HEK293 (cell line): ENCODE data around the gene EEF1AKMT2.

Experiments used
- CTCF ChIA-PET: fragments of 350-600 bp; formaldehyde crosslinking; extraction: SDS; loops from one replicate; lab custom pipeline; 2021; ENCODE audit warnings: antibody characterized with exemption; lab: Yijun Ruan, JAX
- POLR2A ChIA-PET: fragments of 300-600 bp; formaldehyde crosslinking; extraction: SDS; loops from one replicate; lab custom pipeline; 2020; ENCODE audit warnings: antibody characterized with exemption, inconsistent platforms; lab: Yijun Ruan, JAX
- H3K27ac ChIP-seq: fragments of 200-500 bp; sonication (Bioruptor generic); 2 replicates; pipeline ENCODE4 v1.5.1; 2014; ENCODE audit warnings: low read depth, low read length, control low read depth, inconsistent platforms; ENCODE audit errors: extremely low read depth
- H3K36me3 ChIP-seq, 2 experiments: fragments of 200-500 bp in 1 of 2; sonication (Bioruptor generic) in 1 of 2; 1 replicate in 1 of 2; 2 replicates in 1 of 2; pipeline ENCODE4 v1.5.1; 2014 to 2017; ENCODE audit warnings: inconsistent platforms in 2 of 2, low read length in 2 of 2; ENCODE audit not compliant: control insufficient read depth in 2 of 2, insufficient read depth in 1 of 2
- H3K4me1 ChIP-seq: fragments of 200-500 bp; sonication (Bioruptor generic); 2 replicates; pipeline ENCODE4 v1.5.1; 2014; ENCODE audit warnings: mild to moderate bottlenecking, low read length, inconsistent platforms; ENCODE audit not compliant: control insufficient read depth, insufficient read depth
- H3K4me3 ChIP-seq: 2 replicates; pipeline ENCODE4 v1.5.1; 2011; ENCODE audit warnings: low read depth, mild to moderate bottlenecking, control low read depth, low read length, moderate library complexity
- H3K9me3 ChIP-seq: fragments of 200-500 bp; sonication (Bioruptor generic); 2 replicates; pipeline ENCODE4 v1.5.1; 2014; ENCODE audit warnings: low read depth, low read length, inconsistent platforms; ENCODE audit not compliant: control insufficient read depth, insufficient read depth
- OSR2 ChIP-seq: fragments of 450-650 bp; formaldehyde crosslinking; IDR thresholded peaks from 2 replicates; pipeline ENCODE4 v1.5.1; 2016; ENCODE audit warnings: missing biosample characterization, missing genetic modification characterization
- PRDM1 ChIP-seq: fragments of 450-650 bp; formaldehyde crosslinking; IDR thresholded peaks from 2 replicates; pipeline ENCODE4; 2016; ENCODE audit warnings: missing biosample characterization, missing genetic modification characterization
- SETDB1 ChIP-seq: IDR thresholded peaks from one replicate; pipeline ENCODE4 v1.6.1; 2017; ENCODE audit warnings: mild to moderate bottlenecking, low read length, moderate library complexity, mixed read lengths; ENCODE audit not compliant: insufficient read length
- ZBTB7A ChIP-seq: fragments of 450-650 bp; formaldehyde crosslinking; IDR thresholded peaks from 2 replicates; pipeline ENCODE4 v1.5.1; 2016; ENCODE audit warnings: low read depth, missing biosample characterization, missing genetic modification characterization
- ZFP3 ChIP-seq: fragments of 450-650 bp; formaldehyde crosslinking; IDR thresholded peaks from 2 replicates; pipeline ENCODE4 v1.5.1; 2016; ENCODE audit warnings: low read depth, missing biosample characterization, missing genetic modification characterization
- ZFP37 ChIP-seq: fragments of 450-650 bp; formaldehyde crosslinking; IDR thresholded peaks from 2 replicates; pipeline ENCODE4 v1.5.1; 2016; ENCODE audit warnings: missing biosample characterization, missing genetic modification characterization
- ZFP69B ChIP-seq: fragments of 450-650 bp; formaldehyde crosslinking; IDR thresholded peaks from 2 replicates; pipeline ENCODE4 v1.5.1; 2016; ENCODE audit warnings: missing biosample characterization, missing genetic modification characterization
- ZNF624 ChIP-seq: fragments of 450-650 bp; formaldehyde crosslinking; IDR thresholded peaks from 2 replicates; pipeline ENCODE4 v1.5.1; 2017; ENCODE audit warnings: missing biosample characterization, missing genetic modification characterization
- ZNF629 ChIP-seq: fragments of 450-650 bp; formaldehyde crosslinking; IDR thresholded peaks from 2 replicates; pipeline ENCODE4 v1.5.1; 2017; ENCODE audit warnings: missing biosample characterization, missing genetic modification characterization
- ZNF707 ChIP-seq: fragments of 450-650 bp; formaldehyde crosslinking; IDR thresholded peaks from 2 replicates; pipeline ENCODE4 v1.5.1; 2016; ENCODE audit warnings: missing biosample characterization, missing genetic modification characterization
- ZNF747 ChIP-seq: fragments of 450-650 bp; formaldehyde crosslinking; IDR thresholded peaks from 2 replicates; pipeline ENCODE4 v1.5.1; 2016; ENCODE audit warnings: missing biosample characterization, missing genetic modification characterization
- ZNF791 ChIP-seq: fragments of 450-650 bp; formaldehyde crosslinking; IDR thresholded peaks from 2 replicates; pipeline ENCODE4 v1.5.1; 2016; ENCODE audit warnings: missing biosample characterization, missing genetic modification characterization
- ZNF830 ChIP-seq: fragments of 450-650 bp; IDR thresholded peaks from 2 replicates; pipeline ENCODE4 v1.5.0; 2018; ENCODE audit warnings: missing biosample characterization, missing genetic modification characterization, low read depth, mild to moderate bottlenecking, moderate library complexity
- ZNF837 ChIP-seq: fragments of 450-650 bp; formaldehyde crosslinking; IDR thresholded peaks from 2 replicates; pipeline ENCODE4 v1.5.1; 2016; ENCODE audit warnings: missing biosample characterization, missing genetic modification characterization
- TF ChIP-seq, protein P1 (sequence below): sonication (generic); formaldehyde crosslinking; IDR thresholded peaks from 2 replicates; pipeline ENCODE4 v1.8.1; 2022; ENCODE audit warnings: mild to moderate bottlenecking, moderate library complexity, missing genetic modification reagents
- TF ChIP-seq, protein P2 (sequence below): fragments of 450-650 bp; formaldehyde crosslinking; IDR thresholded peaks from 2 replicates; pipeline ENCODE4 v1.5.1; 2016; ENCODE audit warnings: missing biosample characterization, missing genetic modification characterization
- TF ChIP-seq, protein P3 (sequence below): fragments of 450-650 bp; formaldehyde crosslinking; IDR thresholded peaks from 2 replicates; pipeline ENCODE4 v1.5.1; 2016; ENCODE audit warnings: missing biosample characterization, missing genetic modification characterization
- TF ChIP-seq, protein P4 (sequence below): fragments of 450-650 bp; formaldehyde crosslinking; IDR thresholded peaks from 2 replicates; pipeline ENCODE4 v1.5.1; 2016; ENCODE audit warnings: missing biosample characterization, missing genetic modification characterization
- TF ChIP-seq, protein P5 (sequence below): fragments of 450-650 bp; formaldehyde crosslinking; IDR thresholded peaks from 2 replicates; pipeline ENCODE4 v1.5.1; 2016; ENCODE audit warnings: missing biosample characterization, missing genetic modification characterization

The EEF1AKMT2 gene

DNA sequence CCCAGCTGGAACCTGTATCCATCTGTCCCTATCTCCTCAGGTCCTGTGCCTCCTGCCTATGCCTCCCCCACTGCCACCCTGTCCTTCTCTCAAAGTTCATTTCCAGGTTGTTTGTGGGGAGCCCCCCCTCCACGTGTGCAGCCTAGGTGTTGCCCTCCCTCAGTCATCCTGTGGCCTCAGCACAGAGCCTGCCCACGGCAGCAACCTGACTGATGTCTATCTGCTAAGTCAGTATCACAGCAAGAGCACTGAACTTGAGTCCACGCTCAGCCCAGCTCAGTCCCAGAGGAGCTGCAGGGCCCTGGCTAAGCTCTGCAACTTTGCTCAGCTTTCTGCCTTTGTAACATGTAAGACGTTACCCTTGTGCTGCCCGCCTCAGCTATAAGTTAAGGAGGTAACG lies 76.2 kb downstream of the EEF1AKMT2 start:
- POLR2A ChIA-PET: no interaction called here
- CTCF ChIA-PET: interaction anchor here (0.7 to 0.9 kb wide), 2 partner anchors 26 to 81 kb away, joined by 3 read pairs; no protein-coding TSS in a partner anchor
- Histone ChIP-seq H3K4me1 (0 out of 2 replicates have a peak, but pooled peaks cover 3% of the 10 kb centered on the region), H3K36me3 (peaks cover 0 to 8% of the 10 kb centered on the region in 2 experiments; a peak in 2 of 3 replicates), H3K9me3 (no peaks in the 10 kb centered on the region), H3K27ac (no peak overlapping the region), H3K4me3 (no peak overlapping the region)
- TF ChIP-seq ZNF624 (tag by site-specific recombination): no peak
- no peak for TF ChIP-seq ZNF830
- TF ChIP-seq, protein P1, sequence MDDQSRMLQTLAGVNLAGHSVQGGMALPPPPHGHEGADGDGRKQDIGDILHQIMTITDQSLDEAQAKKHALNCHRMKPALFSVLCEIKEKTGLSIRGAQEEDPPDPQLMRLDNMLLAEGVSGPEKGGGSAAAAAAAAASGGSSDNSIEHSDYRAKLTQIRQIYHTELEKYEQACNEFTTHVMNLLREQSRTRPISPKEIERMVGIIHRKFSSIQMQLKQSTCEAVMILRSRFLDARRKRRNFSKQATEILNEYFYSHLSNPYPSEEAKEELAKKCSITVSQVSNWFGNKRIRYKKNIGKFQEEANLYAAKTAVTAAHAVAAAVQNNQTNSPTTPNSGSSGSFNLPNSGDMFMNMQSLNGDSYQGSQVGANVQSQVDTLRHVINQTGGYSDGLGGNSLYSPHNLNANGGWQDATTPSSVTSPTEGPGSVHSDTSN: no peak
- no peak for TF ChIP-seq OSR2 (tag by site-specific recombination)
- TF ChIP-seq, protein P2, sequence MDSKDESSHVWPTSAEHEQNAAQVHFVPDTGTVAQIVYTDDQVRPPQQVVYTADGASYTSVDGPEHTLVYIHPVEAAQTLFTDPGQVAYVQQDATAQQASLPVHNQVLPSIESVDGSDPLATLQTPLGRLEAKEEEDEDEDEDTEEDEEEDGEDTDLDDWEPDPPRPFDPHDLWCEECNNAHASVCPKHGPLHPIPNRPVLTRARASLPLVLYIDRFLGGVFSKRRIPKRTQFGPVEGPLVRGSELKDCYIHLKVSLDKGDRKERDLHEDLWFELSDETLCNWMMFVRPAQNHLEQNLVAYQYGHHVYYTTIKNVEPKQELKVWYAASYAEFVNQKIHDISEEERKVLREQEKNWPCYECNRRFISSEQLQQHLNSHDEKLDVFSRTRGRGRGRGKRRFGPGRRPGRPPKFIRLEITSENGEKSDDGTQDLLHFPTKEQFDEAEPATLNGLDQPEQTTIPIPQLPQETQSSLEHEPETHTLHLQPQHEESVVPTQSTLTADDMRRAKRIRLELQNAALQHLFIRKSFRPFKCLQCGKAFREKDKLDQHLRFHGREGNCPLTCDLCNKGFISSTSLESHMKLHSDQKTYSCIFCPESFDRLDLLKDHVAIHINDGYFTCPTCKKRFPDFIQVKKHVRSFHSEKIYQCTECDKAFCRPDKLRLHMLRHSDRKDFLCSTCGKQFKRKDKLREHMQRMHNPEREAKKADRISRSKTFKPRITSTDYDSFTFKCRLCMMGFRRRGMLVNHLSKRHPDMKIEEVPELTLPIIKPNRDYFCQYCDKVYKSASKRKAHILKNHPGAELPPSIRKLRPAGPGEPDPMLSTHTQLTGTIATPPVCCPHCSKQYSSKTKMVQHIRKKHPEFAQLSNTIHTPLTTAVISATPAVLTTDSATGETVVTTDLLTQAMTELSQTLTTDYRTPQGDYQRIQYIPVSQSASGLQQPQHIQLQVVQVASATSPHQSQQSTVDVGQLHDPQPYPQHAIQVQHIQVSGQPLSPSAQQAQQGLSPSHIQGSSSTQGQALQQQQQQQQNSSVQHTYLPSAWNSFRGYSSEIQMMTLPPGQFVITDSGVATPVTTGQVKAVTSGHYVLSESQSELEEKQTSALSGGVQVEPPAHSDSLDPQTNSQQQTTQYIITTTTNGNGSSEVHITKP (tag by site-specific recombination): no peak
- no peak for TF ChIP-seq ZBTB7A (tag by site-specific recombination)
- no peak for TF ChIP-seq ZNF791 (tag by site-specific recombination)
- TF ChIP-seq, protein P3, sequence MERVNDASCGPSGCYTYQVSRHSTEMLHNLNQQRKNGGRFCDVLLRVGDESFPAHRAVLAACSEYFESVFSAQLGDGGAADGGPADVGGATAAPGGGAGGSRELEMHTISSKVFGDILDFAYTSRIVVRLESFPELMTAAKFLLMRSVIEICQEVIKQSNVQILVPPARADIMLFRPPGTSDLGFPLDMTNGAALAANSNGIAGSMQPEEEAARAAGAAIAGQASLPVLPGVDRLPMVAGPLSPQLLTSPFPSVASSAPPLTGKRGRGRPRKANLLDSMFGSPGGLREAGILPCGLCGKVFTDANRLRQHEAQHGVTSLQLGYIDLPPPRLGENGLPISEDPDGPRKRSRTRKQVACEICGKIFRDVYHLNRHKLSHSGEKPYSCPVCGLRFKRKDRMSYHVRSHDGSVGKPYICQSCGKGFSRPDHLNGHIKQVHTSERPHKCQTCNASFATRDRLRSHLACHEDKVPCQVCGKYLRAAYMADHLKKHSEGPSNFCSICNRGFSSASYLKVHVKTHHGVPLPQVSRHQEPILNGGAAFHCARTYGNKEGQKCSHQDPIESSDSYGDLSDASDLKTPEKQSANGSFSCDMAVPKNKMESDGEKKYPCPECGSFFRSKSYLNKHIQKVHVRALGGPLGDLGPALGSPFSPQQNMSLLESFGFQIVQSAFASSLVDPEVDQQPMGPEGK (tag by site-specific recombination): no peak
- TF ChIP-seq ZNF707 (tag by site-specific recombination): no peak
- TF ChIP-seq, protein P4, sequence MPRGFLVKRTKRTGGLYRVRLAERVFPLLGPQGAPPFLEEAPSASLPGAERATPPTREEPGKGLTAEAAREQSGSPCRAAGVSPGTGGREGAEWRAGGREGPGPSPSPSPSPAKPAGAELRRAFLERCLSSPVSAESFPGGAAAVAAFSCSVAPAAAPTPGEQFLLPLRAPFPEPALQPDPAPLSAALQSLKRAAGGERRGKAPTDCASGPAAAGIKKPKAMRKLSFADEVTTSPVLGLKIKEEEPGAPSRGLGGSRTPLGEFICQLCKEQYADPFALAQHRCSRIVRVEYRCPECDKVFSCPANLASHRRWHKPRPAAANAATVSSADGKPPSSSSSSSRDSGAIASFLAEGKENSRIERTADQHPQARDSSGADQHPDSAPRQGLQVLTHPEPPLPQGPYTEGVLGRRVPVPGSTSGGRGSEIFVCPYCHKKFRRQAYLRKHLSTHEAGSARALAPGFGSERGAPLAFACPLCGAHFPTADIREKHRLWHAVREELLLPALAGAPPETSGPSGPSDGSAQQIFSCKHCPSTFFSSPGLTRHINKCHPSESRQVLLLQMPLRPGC (tag by site-specific recombination): no peak
- TF ChIP-seq PRDM1: no peak
- TF ChIP-seq SETDB1: no peak
- TF ChIP-seq ZNF837 (tag by site-specific recombination): no peak
- TF ChIP-seq, protein P5, sequence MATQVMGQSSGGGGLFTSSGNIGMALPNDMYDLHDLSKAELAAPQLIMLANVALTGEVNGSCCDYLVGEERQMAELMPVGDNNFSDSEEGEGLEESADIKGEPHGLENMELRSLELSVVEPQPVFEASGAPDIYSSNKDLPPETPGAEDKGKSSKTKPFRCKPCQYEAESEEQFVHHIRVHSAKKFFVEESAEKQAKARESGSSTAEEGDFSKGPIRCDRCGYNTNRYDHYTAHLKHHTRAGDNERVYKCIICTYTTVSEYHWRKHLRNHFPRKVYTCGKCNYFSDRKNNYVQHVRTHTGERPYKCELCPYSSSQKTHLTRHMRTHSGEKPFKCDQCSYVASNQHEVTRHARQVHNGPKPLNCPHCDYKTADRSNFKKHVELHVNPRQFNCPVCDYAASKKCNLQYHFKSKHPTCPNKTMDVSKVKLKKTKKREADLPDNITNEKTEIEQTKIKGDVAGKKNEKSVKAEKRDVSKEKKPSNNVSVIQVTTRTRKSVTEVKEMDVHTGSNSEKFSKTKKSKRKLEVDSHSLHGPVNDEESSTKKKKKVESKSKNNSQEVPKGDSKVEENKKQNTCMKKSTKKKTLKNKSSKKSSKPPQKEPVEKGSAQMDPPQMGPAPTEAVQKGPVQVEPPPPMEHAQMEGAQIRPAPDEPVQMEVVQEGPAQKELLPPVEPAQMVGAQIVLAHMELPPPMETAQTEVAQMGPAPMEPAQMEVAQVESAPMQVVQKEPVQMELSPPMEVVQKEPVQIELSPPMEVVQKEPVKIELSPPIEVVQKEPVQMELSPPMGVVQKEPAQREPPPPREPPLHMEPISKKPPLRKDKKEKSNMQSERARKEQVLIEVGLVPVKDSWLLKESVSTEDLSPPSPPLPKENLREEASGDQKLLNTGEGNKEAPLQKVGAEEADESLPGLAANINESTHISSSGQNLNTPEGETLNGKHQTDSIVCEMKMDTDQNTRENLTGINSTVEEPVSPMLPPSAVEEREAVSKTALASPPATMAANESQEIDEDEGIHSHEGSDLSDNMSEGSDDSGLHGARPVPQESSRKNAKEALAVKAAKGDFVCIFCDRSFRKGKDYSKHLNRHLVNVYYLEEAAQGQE (tag by site-specific recombination): no peak
- no peak for TF ChIP-seq ZFP69B (tag by site-specific recombination)
- TF ChIP-seq ZFP3: no peak
- TF ChIP-seq ZNF629: no peak
- TF ChIP-seq ZNF747: no peak
- no peak for TF ChIP-seq ZFP37 (tag by site-specific recombination)
